Fibroblast of mammary gland (primary cell): ENCODE results near the gene HLF.

Experiments
- DNase-seq: peaks from one replicate; pipeline ENCODE4 v3.0.0-alpha.2; 2010; ENCODE audit warnings: low read depth
- H3K4me3 ChIP-seq: 2 replicates; pipeline ENCODE4 v1.5.1; 2011; ENCODE audit warnings: low read depth, mild to moderate bottlenecking, low read length, moderate library complexity; ENCODE audit not compliant: control insufficient read depth
- CTCF ChIP-seq: conservative IDR thresholded peaks from 2 replicates; pipeline ENCODE4 v1.5.1; 2011; ENCODE audit warnings: low read depth, low read length, inconsistent platforms; ENCODE audit not compliant: control insufficient read depth, insufficient read depth

HLF gene

GRCh38 chr17:55314784-55315491, 50.2 kb downstream of the HLF start:
- DNase-seq, result no peak
- TF ChIP-seq CTCF, result no peak
- no peak overlapping the region for H3K4me3 ChIP-seq

- no peak overlapping the region for H3K4me3 ChIP-seq
- DNase-seq, result no peak
- TF ChIP-seq CTCF, result no peak
These were observed 51.7 kb downstream of the HLF start for GRCh38 chr17:55316499-55316898.

- H3K4me3 ChIP-seq, result no peak overlapping the region
- DNase-seq, result no peak
- TF ChIP-seq CTCF, result no peak
These were observed 52.5 kb downstream of the HLF start for GRCh38 chr17:55317284-55317683.

- TF ChIP-seq CTCF, result no peak
- no peak overlapping the region for H3K4me3 ChIP-seq
- no peak for DNase-seq
These were observed 53.3 kb downstream of the HLF start for GRCh38 chr17:55318081-55318480.

GRCh38 chr17:55318715-55319487, 54.1 kb downstream of the HLF start:
- no peak for DNase-seq
- H3K4me3 ChIP-seq, result no peak overlapping the region
- TF ChIP-seq CTCF, result no peak

- no peak for TF ChIP-seq CTCF
- DNase-seq, result no peak
- H3K4me3 ChIP-seq, result no peak overlapping the region
These were observed 55.3 kb downstream of the HLF start for GRCh38 chr17:55319933-55320593.
